HG03565 (cell line): Measurements from ENCODE around the gene CCNG2.
"Not testable (repeated sequence)": the region's sequence is repeated elsewhere in the genome, so short reads cannot be mapped to it uniquely, and the experiment has no call there.

Experiments used
- ATAC-seq: cut with Tn5 transposase; IDR thresholded peaks from one replicate; pipeline ENCODE4 v1.9.1; 2021; ENCODE audit warnings: mild to moderate bottlenecking, moderate library complexity; ENCODE audit not compliant: unreplicated experiment

CCNG2 gene, protein sequence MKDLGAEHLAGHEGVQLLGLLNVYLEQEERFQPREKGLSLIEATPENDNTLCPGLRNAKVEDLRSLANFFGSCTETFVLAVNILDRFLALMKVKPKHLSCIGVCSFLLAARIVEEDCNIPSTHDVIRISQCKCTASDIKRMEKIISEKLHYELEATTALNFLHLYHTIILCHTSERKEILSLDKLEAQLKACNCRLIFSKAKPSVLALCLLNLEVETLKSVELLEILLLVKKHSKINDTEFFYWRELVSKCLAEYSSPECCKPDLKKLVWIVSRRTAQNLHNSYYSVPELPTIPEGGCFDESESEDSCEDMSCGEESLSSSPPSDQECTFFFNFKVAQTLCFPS

DNA sequence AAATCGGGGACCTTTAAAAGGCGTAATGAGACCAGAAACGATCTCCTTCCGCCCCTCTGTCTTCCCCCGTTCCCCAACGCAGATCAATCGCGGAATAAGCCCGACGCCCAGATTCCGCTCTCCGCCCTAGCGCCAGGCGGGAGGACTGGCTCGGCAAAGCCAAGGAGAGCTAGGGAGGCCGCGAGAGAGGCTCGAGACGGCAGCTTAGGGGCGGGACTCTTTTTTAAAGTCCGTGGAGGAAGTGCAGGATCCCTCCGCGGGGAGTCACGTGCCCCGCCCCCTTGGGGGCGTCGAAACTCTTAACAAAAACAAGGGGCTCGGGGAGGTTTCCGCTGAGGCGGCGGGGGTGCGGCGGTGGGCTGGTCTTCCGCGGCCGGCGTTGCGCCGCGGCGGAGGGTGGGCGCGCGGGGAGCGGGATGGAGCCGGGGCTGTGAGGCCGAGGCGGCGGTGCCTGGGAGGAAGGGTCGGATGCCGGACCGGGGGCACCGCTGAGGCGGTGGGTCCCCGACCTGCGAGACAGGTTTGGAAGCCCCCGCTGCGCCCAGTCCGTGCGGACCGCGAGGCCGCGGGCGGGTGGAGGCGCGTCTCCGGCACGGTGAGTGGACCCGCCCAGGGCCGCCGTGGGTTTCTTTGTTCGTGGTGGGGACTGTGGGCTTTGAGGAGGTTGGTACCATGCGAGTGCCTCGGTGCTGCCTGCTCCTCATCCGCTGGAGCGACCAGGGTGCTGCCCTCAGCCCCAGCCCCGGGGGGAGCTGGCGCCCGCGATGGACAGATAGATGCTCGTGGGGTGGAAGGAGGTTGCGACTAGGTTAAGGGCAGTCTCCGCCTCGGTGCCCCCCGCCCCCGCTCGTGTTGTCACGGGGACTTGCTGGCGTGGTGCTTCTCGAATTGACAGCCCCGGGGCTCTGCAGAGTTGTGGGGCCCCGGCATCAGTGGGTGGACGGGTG lies at the start of gene CCNG2:
CCNG2 (plus strand) TSS at position 296 of the 947 bp plus-strand sequence. CDS start 1,326 bp downstream, outside the sequence.
- peak; percentile 18 for ATAC-seq

DNA sequence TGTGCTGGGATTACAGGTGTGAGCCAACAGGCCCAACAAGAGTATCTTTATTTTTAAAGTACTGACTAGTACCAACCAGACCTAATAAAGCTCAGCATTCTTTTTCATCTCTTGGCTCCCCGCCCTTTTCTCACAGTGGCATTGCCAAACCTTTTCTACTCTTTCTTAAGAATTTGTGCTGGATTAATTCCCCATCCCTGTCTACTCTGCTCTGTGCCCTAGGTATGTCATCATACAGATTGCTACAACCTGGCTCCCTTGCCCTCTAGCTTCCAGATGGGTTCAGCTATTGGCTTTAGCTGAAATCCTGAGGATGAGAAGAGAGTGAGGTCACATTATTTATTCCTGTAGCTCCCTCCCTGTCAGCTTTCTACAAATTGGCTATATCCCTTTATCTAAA lies 46.3 kb upstream of the CCNG2 start:
- ATAC-seq = no peak

DNA sequence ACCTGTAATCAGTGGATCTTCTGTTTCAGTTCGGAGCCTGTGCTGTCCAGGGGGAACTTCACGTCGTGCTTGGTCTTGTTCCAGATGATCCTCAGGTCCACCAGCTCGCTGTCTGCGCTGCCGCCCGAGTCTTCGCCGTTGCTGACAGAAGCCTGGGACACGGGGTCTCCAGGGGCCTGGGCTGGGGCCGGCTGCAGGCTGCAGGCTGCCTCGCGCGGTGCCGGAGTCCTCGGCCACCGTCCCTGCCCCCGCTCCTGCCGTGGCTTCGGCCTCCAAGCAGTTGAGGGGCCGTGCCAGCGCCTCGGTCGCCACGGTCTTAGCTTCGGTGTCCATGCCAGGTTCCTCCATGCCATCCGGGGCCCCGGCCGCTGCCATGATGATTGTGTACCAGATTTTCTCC lies 43.9 kb upstream of the CCNG2 start:
- ATAC-seq = no peak

DNA sequence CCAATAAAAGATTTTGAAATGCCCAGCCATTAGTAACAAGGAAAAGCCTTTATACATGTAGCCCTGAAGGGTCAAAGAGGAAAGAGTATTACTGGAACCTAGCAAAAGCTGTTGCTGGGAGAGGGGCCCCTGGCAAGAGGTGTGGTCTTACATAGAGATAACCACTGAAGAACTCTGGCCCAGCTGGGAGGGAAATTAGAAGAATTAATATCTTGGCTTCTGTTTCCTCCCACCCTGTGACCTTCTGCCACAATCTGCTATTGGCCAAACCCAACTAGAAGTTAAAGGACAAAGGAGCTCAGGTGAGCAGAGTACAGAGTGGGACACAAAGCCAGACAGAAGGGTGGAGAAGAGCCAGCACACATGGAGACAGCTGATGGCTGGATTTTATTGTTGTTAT lies 39.3 kb upstream of the CCNG2 start:
- no peak for ATAC-seq

DNA sequence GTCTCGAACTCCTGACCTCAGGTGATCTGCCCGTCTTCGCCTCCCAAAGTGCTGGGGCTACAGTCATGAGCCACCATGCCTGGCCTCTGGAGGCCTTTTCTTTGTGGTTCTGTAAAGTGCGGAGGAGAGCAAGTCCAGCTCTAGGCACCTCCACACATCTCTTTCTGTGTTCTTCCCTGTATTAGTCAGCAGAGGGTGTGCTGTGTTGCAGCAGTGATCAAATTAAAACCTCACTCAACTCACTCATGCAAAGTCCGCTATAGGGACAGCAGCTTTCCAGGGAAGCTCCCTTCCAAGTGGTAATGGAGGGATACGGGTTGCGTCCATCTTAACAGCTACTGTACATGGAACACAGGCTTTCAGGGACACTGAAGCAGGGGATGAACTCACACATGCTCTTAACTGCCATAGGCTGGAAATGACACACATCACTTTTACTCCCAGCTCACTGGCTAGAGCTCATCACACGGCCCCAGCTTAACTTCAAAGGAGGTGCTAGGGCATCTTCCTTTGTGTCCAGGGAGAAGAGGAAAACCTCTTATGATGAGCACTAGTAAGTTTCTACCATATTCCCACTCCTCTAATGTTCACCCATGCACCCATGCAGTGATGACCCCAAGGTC lies 36.0 kb upstream of the CCNG2 start:
- ATAC-seq = peak; percentile 83

DNA sequence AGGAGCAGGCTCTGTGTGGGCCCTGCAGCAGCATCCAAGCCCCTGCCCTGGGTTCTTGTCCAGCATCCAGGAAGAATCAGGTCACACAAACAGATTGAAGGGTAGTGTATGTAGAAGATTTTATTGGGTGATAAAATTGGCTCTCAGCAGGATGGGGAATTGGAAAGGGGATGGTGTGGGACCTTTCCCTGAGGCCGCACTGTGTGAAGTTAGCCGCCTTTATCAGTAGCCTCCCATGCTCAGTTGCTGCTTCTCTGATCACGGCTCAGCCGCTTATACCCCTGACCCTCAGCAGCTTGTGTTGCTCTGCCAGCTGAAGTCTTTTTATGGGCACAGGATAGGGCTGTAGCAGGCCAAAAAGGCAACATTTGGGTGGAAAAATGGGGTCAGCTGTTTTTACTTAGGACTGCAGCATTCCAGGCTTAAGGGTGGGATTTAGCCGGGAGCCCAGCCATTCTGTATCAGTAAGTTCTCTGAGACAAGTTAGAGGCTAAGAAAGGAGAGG lies 35.2 kb upstream of the CCNG2 start:
- no peak for ATAC-seq

DNA sequence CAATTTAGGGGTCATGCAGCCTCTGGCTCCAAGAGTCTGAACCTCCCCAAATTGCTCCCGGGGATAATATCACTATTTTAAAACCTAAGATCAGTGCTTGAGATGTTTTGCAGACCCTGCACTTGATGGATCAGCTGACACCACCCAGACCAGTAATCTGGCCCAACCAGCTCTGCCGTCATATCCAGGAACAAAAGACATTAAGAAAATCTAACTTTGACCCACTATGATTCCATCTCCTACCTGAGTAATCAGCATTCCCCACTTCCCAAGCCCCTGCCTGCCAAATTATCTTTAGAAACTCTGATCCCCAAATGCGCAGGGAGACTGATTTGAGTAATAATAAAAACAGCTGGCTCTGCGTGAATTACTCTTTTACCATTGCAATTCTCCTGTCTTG lies 34.4 kb upstream of the CCNG2 start:
- no peak for ATAC-seq

DNA sequence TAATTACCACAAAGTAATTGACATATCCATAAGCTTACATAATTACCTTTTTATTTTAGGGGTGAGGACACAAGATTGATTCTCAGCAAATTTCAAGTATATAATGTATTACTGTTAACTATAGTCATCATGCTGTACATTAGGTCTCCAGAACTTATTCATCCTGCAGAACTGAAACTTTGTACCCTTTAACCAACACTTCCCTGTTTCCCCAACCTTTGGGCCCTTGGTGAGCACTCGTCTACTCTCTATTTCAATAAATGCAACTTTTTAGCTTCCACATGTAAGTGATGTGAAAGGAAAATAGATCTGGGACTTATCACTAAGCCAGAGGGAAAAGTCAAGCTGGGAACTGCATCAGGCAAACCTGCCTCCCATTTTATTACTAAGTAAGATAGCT lies 33.6 kb upstream of the CCNG2 start:
- no peak for ATAC-seq

DNA sequence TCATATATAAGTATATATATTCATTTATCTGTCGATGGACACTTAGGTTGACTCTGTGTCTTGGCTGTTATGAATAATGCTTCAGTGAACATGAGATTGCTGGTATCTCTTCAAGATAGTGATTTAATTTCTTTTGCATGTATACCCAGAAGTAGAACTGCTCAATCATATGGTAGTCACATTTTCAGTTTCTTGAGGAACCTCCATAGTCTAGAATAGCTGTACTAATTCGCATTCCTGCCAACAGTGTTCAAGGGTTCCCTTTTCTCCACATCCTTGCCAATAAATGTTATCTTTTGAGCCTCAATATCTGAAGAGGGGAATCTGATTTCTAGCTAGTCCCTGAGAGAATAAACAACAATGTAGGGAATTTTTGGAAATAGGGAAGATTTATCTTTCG lies 32.4 kb upstream of the CCNG2 start:
- no peak for ATAC-seq

DNA sequence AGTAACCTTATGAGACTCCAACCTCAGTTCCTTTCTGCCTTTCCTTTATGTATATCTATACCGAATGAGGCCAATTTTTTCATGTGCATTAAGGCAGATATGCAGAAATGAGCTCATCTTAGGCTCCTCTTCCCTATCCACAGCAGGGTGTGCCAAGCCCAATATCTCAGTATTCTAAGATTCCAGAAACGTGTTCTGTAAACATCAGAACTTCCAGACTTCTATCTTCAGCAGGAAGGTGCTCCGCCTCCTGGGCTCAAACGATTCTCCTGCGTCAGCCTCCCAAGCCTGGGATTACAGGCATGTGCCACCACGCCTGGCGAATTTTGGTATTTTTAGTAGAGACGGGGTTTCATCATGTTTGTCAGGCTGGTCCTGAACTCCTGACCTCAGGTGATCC lies 31.0 kb upstream of the CCNG2 start:
- no peak for ATAC-seq

DNA sequence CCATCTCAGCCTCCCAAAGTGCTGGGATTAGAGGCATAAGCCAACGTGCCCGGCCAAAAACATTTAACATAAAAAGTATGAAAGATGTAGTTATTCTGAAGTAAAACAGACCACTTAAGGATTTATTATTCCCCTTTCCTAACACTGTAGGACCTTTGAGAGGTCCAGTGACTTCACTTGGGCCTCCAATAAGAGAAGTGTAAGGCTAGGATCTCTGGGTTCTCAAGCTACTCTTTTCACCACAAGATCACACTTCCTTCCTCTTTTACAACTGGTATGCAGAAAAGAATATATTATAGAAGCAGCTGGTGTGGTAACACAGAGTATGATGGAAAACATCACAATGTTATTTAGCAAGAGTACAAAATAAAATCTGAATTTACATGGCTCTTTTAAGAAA lies 30.2 kb upstream of the CCNG2 start:
- ATAC-seq = peak; percentile 94

DNA sequence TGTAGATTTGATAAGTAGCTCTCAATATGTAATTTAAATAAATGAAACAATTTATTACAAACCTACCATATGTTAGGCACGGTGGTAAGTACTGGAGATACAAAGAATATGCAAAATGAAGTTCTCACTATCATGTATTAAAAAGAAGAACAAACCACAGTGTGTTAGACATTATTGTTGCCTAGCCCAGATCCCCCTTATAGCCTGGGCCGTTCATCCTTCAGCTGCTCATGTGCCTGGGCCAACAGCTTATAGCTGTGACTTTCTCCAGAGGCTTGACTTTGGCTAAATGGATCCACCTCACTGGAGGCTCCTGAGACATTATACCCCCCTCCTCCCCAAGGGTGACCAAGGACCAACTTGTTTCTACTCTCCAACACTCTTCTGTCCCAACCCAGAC lies 29.8 kb upstream of the CCNG2 start:
- peak; percentile 50 for ATAC-seq

DNA sequence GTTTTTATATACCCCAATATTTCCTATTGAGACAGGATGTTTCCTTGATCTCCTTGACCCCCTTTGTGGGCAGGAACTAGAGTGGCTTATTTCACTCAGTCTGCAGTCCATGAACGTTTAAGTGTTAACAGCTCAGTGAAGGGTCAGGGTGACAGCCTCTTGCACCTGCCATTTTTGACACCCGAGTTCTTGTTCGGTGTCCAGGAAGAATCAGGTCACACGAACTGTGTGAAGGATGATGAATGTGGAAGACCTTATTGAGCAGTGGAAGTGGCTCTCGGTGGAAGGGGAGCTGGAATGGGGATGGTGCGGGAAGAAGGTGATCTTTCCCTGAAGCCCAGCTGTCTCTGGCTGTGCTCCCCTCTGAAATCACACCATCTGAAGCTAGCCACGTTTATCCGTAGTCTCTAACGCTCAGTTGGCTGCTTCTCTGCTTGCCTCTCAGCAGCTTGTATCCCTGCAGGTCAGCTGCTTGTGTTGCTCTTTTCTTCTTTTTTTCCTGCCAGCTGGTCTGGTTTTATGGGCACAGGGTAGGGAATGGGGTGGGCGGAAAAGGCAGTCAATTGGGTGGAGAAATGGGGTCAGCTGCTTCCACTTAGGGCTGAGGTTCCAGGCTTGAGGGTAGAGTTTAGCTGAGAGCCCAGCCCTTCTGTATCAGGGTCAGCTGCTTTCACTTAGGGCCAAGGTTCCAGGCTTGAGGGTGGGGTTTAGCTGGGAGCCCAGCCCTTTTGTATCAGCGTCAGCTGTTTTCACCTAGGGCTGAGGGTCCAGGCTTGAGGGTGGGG lies 29.0 kb upstream of the CCNG2 start:
- ATAC-seq = no peak

DNA sequence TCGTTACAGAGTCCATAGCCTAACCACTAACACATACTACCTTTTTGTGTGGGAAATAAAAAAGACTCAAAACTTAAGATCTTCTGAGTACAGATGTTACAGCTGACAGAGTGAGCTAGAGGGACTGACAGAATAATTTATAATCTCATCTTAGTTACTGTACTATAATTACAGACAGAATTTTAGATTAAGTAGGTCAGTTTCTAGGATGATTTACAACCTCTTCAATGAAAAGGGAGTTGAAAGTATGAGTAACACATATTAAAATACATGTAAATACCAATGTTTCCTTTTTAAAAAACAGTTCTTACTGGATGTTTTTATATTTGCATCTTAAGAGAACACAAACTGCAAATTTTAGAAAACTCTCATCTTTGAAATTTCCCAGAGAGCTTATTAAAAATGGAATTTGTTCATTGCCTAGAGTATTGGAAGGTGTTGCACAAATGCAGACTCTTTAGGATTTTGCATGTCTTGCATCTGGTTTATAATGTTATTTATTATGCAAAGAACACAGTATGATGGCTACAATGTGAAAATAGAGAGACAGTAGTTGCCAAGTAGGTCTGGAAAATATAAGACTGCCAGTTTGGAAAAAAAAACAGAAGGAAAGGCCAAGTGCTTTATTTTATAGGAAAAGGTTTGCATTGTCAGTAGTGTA lies 24.2 kb upstream of the CCNG2 start:
- no peak for ATAC-seq

DNA sequence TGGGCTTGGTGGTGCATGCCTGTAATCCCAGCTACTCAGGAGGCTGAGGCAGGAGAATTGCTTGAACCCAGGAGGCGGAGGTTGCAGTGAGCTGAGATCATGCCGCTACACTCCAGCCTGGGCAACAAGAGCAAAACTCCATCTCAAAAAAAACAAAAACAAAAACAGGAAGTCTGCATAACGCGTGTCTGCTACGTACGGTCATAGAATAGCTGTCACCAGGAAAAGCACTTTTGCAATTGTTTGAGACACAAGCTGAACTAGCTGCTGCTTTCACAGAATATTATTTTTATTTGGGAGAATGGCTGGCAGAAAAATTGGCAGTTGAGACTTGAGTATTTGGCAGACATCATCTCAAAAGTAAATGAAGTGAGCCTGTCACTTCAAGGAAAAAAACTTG lies 19.6 kb upstream of the CCNG2 start:
- ATAC-seq = not testable (repeated sequence)

DNA sequence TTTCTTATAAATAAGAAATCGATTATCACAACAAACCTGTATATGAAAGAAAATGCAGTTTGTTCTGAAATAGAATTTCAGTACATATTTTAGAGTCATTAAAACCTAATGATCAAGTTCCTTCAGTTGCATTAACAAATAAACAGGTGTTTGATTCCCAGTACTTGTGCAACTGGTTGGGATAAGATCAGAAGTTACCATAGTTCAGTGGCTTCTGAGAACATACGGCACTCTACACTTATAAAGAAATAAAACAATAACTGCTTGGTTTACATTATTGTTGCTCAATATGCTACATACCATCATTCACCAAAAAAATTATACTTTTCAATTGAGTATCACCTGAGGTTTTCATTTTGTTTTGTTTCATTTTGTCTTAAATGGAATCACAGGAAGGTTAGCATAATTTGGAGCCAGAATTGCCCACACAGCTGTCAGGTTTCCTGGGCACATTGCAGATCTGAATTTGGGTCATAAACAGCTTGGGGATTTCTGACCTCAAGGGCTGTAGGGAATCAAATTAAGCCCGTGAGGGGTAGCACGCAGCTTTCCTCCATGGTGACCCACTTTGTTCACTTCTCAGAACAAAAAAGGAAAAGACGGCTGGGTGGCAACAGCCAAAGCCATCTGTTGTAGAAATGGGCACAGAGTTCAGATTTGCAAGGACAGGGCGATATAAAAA lies 14.9 kb upstream of the CCNG2 start:
- ATAC-seq = no peak

DNA sequence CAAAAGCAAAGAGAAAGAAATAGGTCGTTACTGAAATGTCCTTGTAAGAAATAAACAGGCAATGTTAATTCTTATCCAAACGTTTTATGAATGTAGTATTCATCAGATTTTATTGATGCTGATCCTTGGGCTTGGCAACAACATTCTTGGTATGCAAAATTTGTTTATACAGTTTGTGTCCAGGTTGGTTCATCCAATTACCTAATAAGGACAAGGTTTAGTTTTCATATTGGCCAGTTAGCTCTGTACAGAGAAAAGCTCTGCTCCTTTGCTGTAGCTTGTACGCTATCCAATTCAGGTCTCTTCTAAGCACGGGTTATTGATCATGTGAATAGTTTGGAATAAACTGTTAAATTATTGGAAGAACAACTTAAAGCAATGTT lies 14.4 kb upstream of the CCNG2 start:
- ATAC-seq = no peak

DNA sequence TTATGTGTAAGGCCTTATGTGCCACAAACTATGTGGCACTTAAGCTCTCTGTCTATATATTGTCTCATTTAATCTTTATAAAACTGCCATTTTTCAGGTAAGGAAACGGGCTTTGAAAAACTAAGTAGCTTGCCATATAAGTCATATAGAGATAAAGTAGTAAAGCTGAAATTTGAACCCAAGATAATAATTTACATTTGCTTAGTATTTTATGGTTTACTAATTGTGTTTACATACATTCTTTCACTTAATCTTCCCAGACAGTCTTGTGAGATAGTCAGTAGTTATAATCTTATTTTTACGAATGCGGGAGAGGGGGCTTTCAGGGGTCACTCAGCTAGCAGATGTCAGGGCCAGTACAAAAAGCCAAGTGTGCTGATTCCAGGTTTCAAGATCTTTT lies 13.9 kb upstream of the CCNG2 start:
- no peak for ATAC-seq

DNA sequence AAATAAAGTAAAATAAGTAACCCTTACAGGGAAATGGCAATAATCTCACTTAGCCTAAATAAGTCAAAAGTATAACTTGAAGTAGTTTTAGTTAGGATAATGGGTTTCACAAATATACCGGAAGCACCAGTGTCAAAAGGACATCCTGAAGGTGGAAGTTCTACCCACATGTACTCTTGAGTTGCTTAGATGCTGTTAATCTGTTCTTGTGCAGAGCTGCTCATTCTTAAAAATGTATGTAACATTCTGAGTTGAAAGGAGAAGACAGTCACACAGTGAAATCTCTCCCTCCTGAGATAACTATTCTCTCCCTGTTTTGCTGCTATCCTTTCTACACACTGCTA lies 11.2 kb upstream of the CCNG2 start:
- ATAC-seq = no peak
